ENCODE data around the gene ATM.

DNA sequence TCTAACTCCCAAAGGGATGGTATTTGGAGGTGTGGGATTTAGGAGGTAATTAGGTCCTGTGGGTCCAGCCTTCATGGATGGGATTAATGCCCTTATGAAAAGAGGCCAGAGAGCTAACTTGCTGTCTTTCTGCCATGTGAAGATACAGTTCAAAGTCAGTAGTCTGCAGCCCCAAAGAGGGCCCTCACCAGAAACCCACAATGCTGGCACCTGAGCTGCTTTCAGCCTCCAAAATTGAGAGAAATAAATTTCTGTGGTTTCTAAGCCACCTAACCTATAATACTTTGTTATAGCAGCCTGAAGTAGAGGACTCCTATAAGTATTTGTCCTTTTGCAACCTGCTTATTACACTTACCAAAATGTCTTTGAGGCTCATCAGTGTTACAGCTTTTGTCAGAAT, 16.2 kb downstream of the ATM start:
- TF ChIP-seq SP1 (IDR thresholded peaks at IDR 0.05) (no peak), BHLHE40 (IDR thresholded peaks at IDR 0.05; ENCODE audit: borderline replicate concordance) (no peak), L3MBTL2 (conservative IDR thresholded peaks at IDR 0.05) (no peak), FOXM1 (IDR thresholded peaks at IDR 0.05; ENCODE audit: borderline replicate concordance) (no peak)

Data from HEK293T (cell line).